ENCODE results near the gene RTN4IP1.
"Not testable (repeated sequence)": the region's sequence is repeated elsewhere in the genome, so short reads cannot be mapped to it uniquely, and the experiment has no call there.

The RTN4IP1 gene

DNA sequence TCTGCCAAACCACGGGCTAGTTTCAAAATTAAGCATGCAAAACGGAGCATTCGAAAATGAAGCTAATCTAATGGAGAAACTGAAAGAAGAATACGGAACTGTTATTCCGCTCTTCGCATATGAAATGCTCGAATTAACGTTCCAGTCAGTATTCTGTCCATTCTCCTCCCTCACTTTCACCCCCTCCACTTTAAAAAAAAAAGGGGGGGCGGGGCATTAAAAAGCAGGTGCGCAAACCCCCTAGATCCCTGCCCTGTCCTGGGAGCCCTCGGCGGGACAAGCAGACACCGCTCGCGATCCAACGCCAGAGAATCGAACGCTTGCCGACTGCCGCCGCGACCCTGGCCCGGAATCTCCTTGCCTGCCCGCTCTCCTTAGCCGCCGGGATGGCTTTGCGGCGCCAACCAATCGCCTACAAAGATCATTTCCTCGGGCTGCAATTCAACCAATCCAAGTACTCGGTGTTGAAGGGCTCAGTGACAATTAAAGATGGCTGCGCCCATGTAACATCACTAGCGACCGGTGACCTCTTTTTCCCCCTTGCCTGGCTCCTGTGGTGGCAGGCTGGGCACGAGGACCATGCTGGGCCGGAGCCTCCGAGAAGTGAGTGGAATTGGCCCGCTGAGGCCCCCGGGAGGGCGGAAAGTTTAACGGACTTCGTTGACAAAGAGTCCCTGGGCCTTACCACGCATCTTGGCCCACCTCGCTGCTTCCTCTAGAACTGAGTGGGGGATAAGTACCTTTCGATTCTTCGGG, at the start of gene RTN4IP1, which contains the start of gene QRSL1:
Gene RTN4IP1, minus strand, starts transcription at position 396 of the 756 bp plus-strand sequence. CDS start 477 bp downstream, outside the sequence.
Gene QRSL1, plus strand, starts transcription at position 476 of the 756 bp plus-strand sequence. Its CDS starts 104 bp downstream, at position 580.
- peak; percentile 92 for DNase-seq

DNA sequence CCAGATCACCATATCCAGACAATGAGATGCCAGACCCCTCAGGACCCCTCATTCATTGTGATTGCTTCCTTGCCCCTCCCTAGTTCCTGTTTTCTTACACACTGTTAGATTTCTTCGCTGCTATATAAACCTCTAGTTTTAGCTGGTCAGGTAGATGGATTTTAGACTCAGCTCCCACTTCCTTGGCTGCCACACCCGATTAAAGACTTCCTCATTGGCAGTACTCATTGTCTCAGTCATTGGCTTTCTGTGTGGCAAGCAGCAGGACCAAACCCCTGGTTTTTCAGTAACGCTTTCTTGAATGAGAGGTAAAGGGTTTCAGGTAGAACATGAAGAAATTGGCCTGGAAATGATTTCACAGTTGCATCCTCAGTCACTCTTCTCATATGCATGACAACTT, 48.0 kb upstream of the RTN4IP1 start:
- DNase-seq: no peak

DNA sequence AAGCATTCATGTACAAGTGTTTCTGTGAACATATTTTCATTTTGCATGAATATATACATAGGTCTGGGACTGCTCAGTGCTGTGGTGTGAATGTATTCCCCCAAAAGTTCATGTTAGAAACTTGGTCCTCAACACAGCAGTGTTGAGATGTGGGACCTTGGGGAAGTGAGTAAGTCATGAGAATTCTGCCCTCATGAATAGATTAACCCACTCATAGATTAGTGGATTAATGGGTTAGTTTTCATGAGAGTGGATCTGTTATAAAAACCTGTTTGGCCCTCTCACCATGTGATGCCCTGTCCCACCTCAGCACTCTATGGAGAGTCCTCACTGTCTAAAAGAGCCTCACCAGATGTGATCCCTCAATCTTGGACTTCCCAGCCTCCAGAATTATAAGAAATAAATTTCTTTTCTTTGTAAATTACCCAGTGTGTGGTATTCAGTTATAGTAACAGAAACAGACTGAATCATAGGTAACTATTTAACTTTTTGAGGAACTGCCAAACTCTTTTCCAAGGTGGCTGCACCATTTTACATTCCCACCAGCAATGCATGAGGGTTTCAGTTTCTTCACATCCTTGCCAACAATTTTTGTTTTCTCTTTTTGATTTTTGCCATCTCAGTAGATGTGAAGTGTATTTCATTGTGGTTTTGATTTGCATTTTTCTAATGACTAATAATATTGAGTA, 45.4 kb upstream of the RTN4IP1 start:
- peak; percentile 35 for DNase-seq

GRCh38 chr6:106671651-106672050, 42.4 kb upstream of the RTN4IP1 start:
- no peak for DNase-seq

- no peak for DNase-seq
Observed at GRCh38 chr6:106670236-106670635, 40.9 kb upstream of the RTN4IP1 start.

DNA sequence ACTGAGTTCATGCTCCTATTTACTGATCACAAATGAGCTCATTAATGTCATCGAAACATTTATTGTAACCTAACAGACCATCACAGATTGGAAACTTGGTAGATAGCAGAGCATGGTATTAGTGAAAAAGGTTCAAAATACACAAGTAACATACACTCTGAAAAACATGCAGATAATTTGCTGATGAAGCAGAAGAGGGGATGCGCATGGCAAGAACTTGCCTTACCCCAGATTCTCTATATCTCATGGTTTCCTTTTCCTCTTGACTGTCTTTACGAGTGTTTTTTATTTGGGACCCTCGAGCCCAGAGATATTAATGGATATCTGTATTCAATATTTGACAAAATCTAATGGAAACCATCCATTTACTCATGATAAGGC, 37.7 kb upstream of the RTN4IP1 start:
- DNase-seq: no peak

- no peak for DNase-seq
Observed at GRCh38 chr6:106666282-106667021, 37.2 kb upstream of the RTN4IP1 start.

GRCh38 chr6:106662458-106662857, 33.2 kb upstream of the RTN4IP1 start:
- DNase-seq: no peak

- no peak for DNase-seq
Observed at GRCh38 chr6:106659859-106660258, 30.6 kb upstream of the RTN4IP1 start.

- DNase-seq: no peak
Observed at GRCh38 chr6:106658469-106658868, 29.2 kb upstream of the RTN4IP1 start.

DNA sequence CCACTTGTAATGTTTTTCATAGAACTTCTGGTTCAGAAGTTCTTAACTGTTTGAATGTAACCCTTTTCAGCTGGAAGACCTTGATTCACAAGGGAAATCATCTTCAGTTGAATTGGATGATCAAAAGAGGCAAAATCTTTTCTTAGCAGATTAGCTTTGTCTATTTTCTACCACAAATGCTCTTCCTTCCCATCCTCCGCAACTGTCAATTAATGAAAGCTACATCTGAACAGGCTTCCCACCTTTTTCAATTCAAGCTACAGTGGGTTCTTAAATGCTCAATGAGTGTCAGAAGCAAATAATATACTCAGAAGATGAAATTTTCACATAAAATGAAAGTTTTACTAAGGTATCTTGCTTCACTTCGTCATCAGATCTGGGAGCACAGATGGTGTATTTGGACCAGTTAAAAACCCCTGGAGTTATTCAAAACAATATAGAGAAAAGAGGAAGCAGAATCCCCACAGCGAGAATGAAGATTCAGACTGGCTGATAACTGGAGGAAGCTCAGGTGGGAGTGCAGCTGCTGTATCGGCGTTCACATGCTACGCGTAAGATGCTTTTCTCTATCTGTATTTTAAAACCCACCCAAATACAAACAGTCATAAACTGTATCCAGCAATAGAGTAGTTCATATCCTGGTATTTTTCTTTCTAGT, 19.5 kb upstream of the RTN4IP1 start:
- DNase-seq: no peak

- DNase-seq: no peak
Observed at GRCh38 chr6:106643061-106643460, 13.8 kb upstream of the RTN4IP1 start.

DNA sequence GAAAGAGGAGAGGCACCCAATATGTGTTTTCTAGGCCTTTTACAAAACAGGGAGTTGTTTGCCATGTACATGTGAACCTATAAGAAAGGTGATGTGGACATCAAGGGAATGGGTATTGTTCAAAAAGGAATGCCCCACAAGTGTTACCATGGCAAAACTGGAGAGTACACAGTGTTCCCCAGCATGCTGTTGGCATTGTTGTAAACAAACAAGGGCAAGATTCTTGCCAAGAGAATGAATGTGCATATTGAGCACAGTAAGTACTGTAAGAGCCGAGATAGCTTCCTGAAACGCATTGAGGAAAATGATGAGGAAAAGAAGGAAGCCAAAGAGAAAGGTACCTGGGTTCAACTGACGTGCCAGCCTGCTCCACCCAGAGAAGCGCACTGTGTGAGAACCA, 13.2 kb upstream of the RTN4IP1 start:
- DNase-seq: no peak

DNA sequence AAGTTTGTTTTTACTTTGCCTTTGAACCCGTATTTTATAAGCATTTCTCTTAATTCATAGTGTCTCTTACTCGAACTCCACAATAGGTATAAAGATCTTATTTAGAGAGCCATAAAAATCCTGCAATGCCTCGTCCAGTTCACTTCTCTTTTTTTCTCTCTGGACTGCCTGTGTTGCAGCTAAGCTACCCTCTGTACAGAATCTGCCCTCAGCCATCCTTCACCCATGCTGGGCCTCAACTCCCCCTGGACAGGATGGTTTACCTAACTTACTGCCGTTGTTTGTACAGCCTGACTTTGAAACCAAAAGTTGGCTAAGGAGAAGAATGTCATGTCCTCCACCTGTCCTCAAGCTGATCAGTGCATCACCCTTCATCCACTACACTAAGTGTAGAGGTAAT, 10.5 kb upstream of the RTN4IP1 start:
- DNase-seq: no peak

DNA sequence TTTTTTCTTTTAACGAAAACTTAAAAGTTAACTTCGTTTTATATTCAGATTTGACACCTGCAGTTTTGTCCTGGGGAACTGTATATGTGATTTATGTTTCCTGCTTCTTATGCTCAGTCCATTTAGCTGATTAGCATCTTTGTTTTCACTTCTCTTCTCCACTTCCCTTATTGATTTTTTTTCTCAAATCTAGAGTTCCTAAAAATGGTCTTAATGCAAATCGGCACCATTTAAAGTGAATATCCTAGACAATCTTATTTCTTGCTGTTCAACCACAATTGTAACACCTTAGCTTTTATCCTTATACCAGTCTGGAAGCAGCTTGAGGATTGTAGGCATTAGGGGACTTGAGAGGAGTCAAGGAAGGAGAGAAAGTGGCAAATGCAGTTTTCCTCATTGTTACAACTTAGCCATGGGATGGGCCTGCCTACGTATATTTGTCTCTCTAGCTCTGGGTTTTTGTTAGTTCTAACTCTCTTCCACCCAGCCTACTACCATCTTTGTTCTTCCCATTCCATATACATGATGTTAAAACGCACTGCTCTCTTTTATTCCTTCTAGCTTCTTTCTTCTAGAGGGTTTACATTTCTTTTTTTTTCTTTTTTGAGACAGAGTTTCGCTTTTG, 8.5 kb upstream of the RTN4IP1 start:
- no peak for DNase-seq

- no peak for DNase-seq
Observed at GRCh38 chr6:106637051-106637716, 7.9 kb upstream of the RTN4IP1 start.

DNA sequence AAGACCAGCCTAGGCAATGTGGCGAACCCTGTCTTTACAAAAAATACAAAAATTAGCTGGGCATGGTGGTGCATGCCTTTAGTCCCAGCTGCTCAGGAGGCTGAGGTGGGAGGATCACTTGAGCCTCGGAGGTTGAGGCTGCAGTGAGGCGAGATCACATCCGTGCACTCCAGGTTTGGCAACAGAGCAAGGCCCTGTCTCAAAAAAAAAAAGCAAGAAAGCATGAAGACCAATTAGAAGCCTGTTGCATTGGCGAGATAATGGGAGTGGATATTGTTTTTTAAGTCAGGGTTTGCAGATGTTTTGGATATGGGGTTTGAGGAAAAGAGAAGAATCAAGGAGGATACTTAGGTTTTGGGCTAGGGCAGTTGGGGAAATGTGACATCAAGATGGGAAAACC, 5.3 kb upstream of the RTN4IP1 start:
- no peak for DNase-seq

DNA sequence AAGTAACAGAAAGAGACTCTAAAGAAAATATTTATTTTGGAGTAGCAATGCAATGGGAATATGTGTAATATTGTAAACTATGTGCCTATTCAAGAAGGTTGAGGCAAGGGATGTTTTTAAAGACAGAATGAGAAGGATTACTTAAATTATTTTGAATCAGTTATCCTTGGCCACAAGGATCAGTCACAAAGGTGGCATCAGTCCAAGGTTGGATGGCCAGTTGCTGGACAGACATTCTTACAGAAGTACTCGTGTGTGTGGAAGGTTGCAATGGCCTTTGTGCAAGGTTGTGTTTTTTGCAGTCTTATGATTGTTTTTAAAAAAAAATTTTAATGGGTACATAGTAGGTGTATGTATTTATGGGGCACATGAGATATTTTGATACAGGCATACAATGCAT, 2.0 kb upstream of the RTN4IP1 start:
- no peak for DNase-seq

GRCh38 chr6:106630366-106630765, 1.1 kb upstream of the RTN4IP1 start:
- DNase-seq: no peak

GRCh38 chr6:106629859-106630163, 513 bp upstream of the RTN4IP1 start:
- no peak for DNase-seq

DNA sequence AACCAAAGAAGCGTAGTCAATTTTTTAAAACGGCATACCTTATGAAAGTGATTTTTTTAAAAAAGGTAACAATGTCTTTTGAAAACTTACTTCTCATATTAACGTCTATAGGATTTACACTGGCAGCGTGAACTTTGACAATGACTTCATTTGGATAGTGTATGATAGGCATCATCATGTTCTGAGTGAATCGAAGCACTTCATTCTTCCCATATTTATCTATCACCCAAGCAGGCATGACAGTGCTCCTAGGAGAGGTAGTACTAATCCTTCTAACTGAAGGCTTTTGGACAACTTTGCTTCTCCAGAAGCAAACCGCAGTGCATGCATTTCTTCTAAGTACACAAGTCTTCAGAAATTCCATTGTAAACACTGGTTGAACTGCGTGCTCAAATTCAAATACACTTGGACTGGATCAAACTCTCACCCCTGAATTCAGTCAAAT, 618 bp downstream of the RTN4IP1 start:
- peak; percentile 32 for DNase-seq

- not testable (repeated sequence) for DNase-seq
Observed at GRCh38 chr6:106627760-106628159, 1.5 kb downstream of the RTN4IP1 start.
